Esophagus mucosa (tissue), 1 donor: Measurements from ENCODE around the gene DUSP11. TPM values are rescaled to one million over a fixed set of nuclear protein-coding genes. Genes with fewer than 3 reads are reported as not detected.

ENCODE experiments used
- ATAC-seq: fragments of 200-7000 bp; cut with Tn5 transposase; one replicate; pipeline ENCODE4 v1.9.1; 2020
- total RNA-seq: library from RNA; stranded (reverse); gene quantifications from one replicate; pipeline ENCODE4 v1.2.4, GENCODE V29; 2023
- donor health status: DM: yes; HTN: yes; CAD: no.

DUSP11 gene
- total RNA-seq, 1 donor from 2014 or later, result 28.8 TPM

DNA sequence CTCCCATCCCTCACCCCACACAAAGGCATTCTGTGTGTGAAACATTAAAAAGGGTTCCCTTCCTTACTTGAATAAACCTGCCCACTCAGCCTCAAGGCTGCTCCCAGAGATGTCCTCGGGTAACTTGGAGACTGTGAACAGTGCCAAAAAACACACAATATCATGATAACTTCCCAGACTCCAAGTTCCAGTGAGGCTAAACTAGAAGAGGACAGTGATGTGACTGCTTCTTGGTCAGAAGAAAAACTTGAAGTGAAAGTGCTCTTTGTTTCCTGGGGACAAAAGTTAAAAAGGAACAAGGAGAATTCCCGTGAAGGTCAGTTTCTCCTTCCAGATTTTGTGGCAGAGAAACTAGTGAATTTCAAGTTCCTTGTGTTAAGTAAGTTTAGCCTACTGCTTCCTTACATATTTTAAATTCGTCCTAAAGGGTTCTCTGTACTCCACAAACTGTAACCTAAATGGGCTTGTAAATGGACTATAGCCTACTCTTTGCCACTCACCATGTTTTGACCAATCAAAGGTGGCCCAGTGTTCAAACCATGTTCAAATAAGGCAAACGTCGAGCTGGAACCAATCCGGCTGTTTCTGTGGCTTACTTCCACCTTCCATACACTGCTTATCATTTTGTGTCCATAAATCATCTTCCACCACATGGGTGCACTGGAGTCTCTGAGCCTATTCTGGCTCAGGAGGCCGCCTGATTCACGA lies 63.2 kb downstream of the DUSP11 start:
- no peak for ATAC-seq

DNA sequence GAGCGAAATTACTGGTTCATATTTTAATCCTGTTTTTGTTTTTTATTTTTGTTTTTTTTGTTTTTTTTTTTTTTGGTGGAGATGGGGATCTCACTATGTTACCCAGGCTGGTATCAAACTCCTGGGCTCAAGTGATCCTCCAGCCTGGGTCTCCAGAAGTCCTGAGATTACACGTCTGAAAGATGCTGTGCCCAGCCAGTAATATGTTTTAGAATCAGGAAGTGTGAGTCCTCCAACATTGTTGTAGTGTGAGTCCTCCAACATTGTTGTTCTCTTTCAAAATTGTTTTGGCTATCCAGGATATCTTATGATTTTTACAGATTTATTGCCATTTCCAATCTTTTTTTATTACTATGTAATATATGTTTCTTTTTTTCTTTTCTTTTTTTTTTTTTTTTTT lies 65.8 kb downstream of the DUSP11 start:
- no peak for ATAC-seq

Other genes with a start within 250 kb of the DUSP11 start
- not detected for gene NAT8, start 137.7 kb downstream of the DUSP11 start, total RNA-seq
- 28.3 TPM for gene TPRKB, start 42.8 kb downstream of the DUSP11 start, total RNA-seq
- not detected for gene C2orf78, start 4.1 kb upstream of the DUSP11 start, total RNA-seq
- 33.5 TPM for gene STAMBP, start 48.9 kb upstream of the DUSP11 start, total RNA-seq
- 40.8 TPM for gene ACTG2, start 112.9 kb upstream of the DUSP11 start, total RNA-seq
- gene DGUOK, start 146.8 kb upstream of the DUSP11 start, total RNA-seq, result 38.3 TPM
- gene TET3, start 204.8 kb upstream of the DUSP11 start, total RNA-seq, result 18.8 TPM